ENCODE data around the gene CAPNS1. TPM values are rescaled to one million over a fixed set of nuclear protein-coding genes. Genes with fewer than 3 reads are reported as not detected.

Gene CAPNS1
- total and polyA plus RNA-seq, 2 of the 13 experiments (the other 11 are each of a cell fraction or from before 2014, with no cell fraction given): 322 to 526 TPM

GRCh38 chr19:36114721-36115452 is 25.0 kb upstream of the CAPNS1 start, which contains the start of gene POLR2I (continued):
- TF ChIP-seq HINFP (CRISPR knock-in tag; IDR thresholded peaks at IDR 0.05; ENCODE audit: low read depth) (peak; percentile 88), SP140L (CRISPR knock-in tag; IDR thresholded peaks at IDR 0.05; ENCODE audit: borderline replicate concordance) (0 out of 2 replicates have a peak, but pooled peaks have one; percentile 8), SRSF9 (IDR thresholded peaks at IDR 0.05; ENCODE audit: borderline replicate concordance, insufficient read depth, low read depth, low read length, poor library complexity, severe bottlenecking) (no peak), ZNF260 (CRISPR knock-in tag; IDR thresholded peaks at IDR 0.05; ENCODE audit: borderline replicate concordance, low read depth) (no peak), ZNF101 (CRISPR knock-in tag; IDR thresholded peaks at IDR 0.05; ENCODE audit: borderline replicate concordance, low read depth) (no peak), DNMT3B (CRISPR knock-in tag; conservative IDR thresholded peaks at IDR 0.05) (peak; percentile 95; the same call in 1 of the 2 replicates), ZNF557 (CRISPR knock-in tag; IDR thresholded peaks at IDR 0.05) (peak; percentile 90; the same call in 1 of the 2 replicates), MYNN (CRISPR knock-in tag; IDR thresholded peaks at IDR 0.05; ENCODE audit: low read depth) (0 out of 2 replicates have a peak, but pooled peaks have one; percentile 38), FOXO1 (CRISPR knock-in tag; IDR thresholded peaks at IDR 0.05) (0 out of 2 replicates have a peak, but pooled peaks have one; percentile 34), PLSCR1 (CRISPR knock-in tag; IDR thresholded peaks at IDR 0.05; ENCODE audit: borderline replicate concordance) (no peak), ZNF737 (CRISPR knock-in tag; IDR thresholded peaks at IDR 0.05; ENCODE audit: borderline replicate concordance) (no peak), FOXJ3 (CRISPR knock-in tag; IDR thresholded peaks at IDR 0.05; ENCODE audit: borderline replicate concordance) (peak; percentile 70; the same call in 1 of the 2 replicates), ZSCAN25 (CRISPR knock-in tag; IDR thresholded peaks at IDR 0.05) (peak; percentile 15; the same call in 1 of the 2 replicates), ZNF256 (CRISPR knock-in tag; conservative IDR thresholded peaks at IDR 0.05) (peak; percentile 91; the same call in 1 of the 2 replicates), ZNF143 (CRISPR knock-in tag; IDR thresholded peaks at IDR 0.05) (peak; percentile 73), NKX3-1 (CRISPR knock-in tag; IDR thresholded peaks at IDR 0.05) (peak; percentile 93), ZNF253 (CRISPR knock-in tag; IDR thresholded peaks at IDR 0.05; ENCODE audit: borderline replicate concordance) (peak; percentile 80; the same call in 1 of the 2 replicates), CREB1 (IDR thresholded peaks at IDR 0.05) (peak; percentile 61; the same call in 1 of the 2 replicates), CREB1 (CRISPR knock-in tag; IDR thresholded peaks at IDR 0.05) (peak; percentile 58; the same call in 1 of the 2 replicates), ZBTB37 (CRISPR knock-in tag; IDR thresholded peaks at IDR 0.05) (peak; percentile 82; the same call in 1 of the 2 replicates), YY1 (IDR thresholded peaks at IDR 0.05; ENCODE audit: insufficient read depth, insufficient replicate concordance, low read depth, low read length) (peak; percentile 84), ZNF83 (CRISPR knock-in tag; IDR thresholded peaks at IDR 0.05; ENCODE audit: borderline replicate concordance) (peak; percentile 45), MEIS2 (CRISPR knock-in tag; IDR thresholded peaks at IDR 0.05) (peak; percentile 85), ZNF30 (CRISPR knock-in tag; IDR thresholded peaks at IDR 0.05) (no peak)

All from HepG2 (cell line).